SU-DHL-6 (cell line): Measurements from ENCODE around the gene SLC9A1.

Source experiments
- H2AFZ ChIP-seq: fragments of 200-600 bp; sonication (generic); 2 replicates; pipeline ENCODE4 v1.6.1; 2014; ENCODE audit warnings: low read depth, mild to moderate bottlenecking, moderate library complexity, mixed read lengths, antibody characterized with exemption, low read length; ENCODE audit not compliant: severe bottlenecking
- H3F3A ChIP-seq: fragments of 200-600 bp; shearing (Covaris generic); 2 replicates; pipeline ENCODE4 v1.6.0; 2016; ENCODE audit warnings: antibody characterized with exemption, mild to moderate bottlenecking; ENCODE audit not compliant: insufficient read depth
- H3K27ac ChIP-seq: fragments of 200-600 bp; sonication (generic); 2 replicates; pipeline ENCODE4 v1.5.1; 2016; ENCODE audit warnings: low read depth, mild to moderate bottlenecking, low read length, moderate library complexity, mixed read lengths
- H3K27me3 ChIP-seq: fragments of 200-600 bp; sonication (generic), shearing (Covaris generic); 2 replicates; pipeline ENCODE4 v1.6.0; 2014; ENCODE audit warnings: mild to moderate bottlenecking, low read length
- H3K36me3 ChIP-seq: fragments of 200-600 bp; sonication (generic); 2 replicates; pipeline ENCODE4 v1.6.1; 2014; ENCODE audit warnings: mild to moderate bottlenecking, low read length, mixed read lengths
- H3K4me2 ChIP-seq: fragments of 300-600, 200-600 bp; shearing (Covaris generic), sonication (generic); 2 replicates; pipeline ENCODE4 v1.6.0; 2014; ENCODE audit warnings: low read length, low read depth, mild to moderate bottlenecking; ENCODE audit not compliant: poor library complexity, severe bottlenecking
- H3K4me3 ChIP-seq: fragments of 200-600 bp; sonication (generic); 2 replicates; pipeline ENCODE4 v1.5.1; 2014; ENCODE audit warnings: antibody characterized with exemption, low read length, mild to moderate bottlenecking, mixed read lengths; ENCODE audit not compliant: insufficient read depth, poor library complexity, severe bottlenecking
- H3K79me2 ChIP-seq: fragments of 200-600 bp; sonication (generic); 2 replicates; pipeline ENCODE4 v1.6.1; 2014; ENCODE audit warnings: mild to moderate bottlenecking, low read length, moderate library complexity; ENCODE audit not compliant: insufficient read depth
- H3K9ac ChIP-seq: fragments of 200-600 bp; sonication (generic); 2 replicates; pipeline ENCODE4 v1.7.0; 2014; ENCODE audit warnings: mild to moderate bottlenecking, low read length
- H3K9me2 ChIP-seq: fragments of 200-600 bp; sonication (generic); replicated peaks from 2 replicates; pipeline ENCODE4 v1.6.1; 2014; ENCODE audit warnings: low read length; ENCODE audit not compliant: insufficient read depth
- H3K9me3 ChIP-seq: fragments of 200-600 bp; sonication (generic); 2 replicates; pipeline ENCODE4 v1.6.1; 2014; ENCODE audit warnings: low read length, mixed read lengths; ENCODE audit not compliant: insufficient read depth
- H4K20me1 ChIP-seq: fragments of 200-600 bp; sonication (generic); 2 replicates; pipeline ENCODE4 v1.6.1; 2014; ENCODE audit warnings: low read depth, mild to moderate bottlenecking, antibody characterized with exemption, low read length, moderate library complexity, mixed read lengths
- EZH2phosphoT487 ChIP-seq: fragments of 200-600 bp; sonication (generic), shearing (Covaris generic); conservative IDR thresholded peaks from 2 replicates; pipeline ENCODE4 v1.6.1; 2018; ENCODE audit warnings: mild to moderate bottlenecking, antibody characterized with exemption, low read length, moderate library complexity, mixed read lengths
- TF ChIP-seq, protein P1 (sequence below): fragments of 200-600 bp; sonication (generic); IDR thresholded peaks from one replicate; pipeline ENCODE4 v1.5.1; 2017; ENCODE audit warnings: antibody characterized with exemption, mild to moderate bottlenecking, low read length, moderate library complexity; ENCODE audit not compliant: insufficient read depth, poor library complexity, severe bottlenecking

Gene SLC9A1

DNA sequence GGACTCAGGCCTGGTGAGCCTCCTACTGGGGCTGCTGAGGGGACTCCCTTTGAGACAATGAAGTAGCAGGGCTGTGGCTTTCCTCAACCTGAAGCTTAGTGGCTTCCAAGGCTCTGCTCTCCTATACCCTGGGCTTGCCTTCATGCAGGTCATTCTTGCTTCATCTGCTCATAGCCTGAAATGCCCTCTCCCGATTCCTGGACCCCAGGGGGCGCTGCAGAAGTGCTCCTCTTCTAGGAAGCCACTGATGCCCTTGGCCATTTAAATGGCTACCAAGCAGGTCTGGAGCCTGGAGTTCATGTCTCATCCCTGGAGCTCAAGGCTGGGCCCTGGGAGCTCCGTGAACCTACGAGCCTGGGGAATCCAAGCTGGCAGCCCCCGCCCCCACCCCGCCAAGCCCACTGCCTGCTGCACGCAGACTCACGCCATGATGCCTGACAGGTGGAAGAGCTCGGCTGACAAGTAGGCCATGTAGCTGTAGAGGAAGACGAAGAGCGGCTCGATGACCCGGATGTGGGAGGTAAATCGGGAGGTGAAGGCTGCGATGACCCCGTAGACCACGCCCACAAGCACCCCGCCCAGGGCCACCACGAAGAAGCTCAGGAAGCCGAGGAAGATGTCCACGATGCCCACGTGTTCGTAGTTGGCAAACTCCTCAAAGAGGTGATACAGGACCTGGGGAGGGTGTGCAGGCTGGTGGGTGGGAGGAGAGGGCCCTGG is 45.7 kb downstream of the SLC9A1 start:
- no peaks in the 10 kb centered on the region for H3K9me2 ChIP-seq
- H3K27ac ChIP-seq = no peak overlapping the region
- H4K20me1 ChIP-seq = no peaks in the 10 kb centered on the region
- H3K79me2 ChIP-seq = no peaks in the 10 kb centered on the region
- TF ChIP-seq EZH2phosphoT487 = no peak
- TF ChIP-seq, protein P1, sequence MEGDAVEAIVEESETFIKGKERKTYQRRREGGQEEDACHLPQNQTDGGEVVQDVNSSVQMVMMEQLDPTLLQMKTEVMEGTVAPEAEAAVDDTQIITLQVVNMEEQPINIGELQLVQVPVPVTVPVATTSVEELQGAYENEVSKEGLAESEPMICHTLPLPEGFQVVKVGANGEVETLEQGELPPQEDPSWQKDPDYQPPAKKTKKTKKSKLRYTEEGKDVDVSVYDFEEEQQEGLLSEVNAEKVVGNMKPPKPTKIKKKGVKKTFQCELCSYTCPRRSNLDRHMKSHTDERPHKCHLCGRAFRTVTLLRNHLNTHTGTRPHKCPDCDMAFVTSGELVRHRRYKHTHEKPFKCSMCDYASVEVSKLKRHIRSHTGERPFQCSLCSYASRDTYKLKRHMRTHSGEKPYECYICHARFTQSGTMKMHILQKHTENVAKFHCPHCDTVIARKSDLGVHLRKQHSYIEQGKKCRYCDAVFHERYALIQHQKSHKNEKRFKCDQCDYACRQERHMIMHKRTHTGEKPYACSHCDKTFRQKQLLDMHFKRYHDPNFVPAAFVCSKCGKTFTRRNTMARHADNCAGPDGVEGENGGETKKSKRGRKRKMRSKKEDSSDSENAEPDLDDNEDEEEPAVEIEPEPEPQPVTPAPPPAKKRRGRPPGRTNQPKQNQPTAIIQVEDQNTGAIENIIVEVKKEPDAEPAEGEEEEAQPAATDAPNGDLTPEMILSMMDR = peak; percentile 63
- H3F3A ChIP-seq = peaks cover 6% of the 10 kb centered on the region; the same call in 1 of the 2 replicates
- no peaks in the 10 kb centered on the region for H3K36me3 ChIP-seq
- no peaks in the 10 kb centered on the region for H3K27me3 ChIP-seq
- H3K4me3 ChIP-seq = no peak overlapping the region
- no peak overlapping the region for H3K9ac ChIP-seq
- H3K9me3 ChIP-seq = no peaks in the 10 kb centered on the region
- H2AFZ ChIP-seq = no peak overlapping the region
- H3K4me2 ChIP-seq = no peak overlapping the region

DNA sequence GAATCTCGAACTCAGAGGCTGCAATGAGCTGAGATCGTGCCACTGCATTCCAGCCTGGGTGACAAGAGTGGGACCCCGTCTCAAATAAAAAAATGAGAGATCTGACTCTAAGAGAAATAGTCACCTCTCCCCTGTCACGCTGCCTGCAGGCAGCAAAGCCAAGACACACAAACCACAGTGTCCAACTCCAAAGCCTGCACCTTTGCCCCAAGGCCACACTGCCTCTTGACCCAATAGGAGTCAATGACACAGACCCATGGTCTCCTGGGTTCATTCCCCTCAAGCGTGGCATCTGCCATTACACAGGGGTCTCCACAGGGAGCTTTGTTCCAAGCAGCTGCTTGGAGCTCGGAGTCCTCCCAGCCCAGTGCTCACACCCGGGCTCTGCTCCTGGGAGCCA is 46.3 kb downstream of the SLC9A1 start:
- no peaks in the 10 kb centered on the region for H3K27me3 ChIP-seq
- peaks cover 6% of the 10 kb centered on the region; the same call in 1 of the 2 replicates for H3F3A ChIP-seq
- no peaks in the 10 kb centered on the region for H3K36me3 ChIP-seq
- H3K9me3 ChIP-seq = no peaks in the 10 kb centered on the region
- no peaks in the 10 kb centered on the region for H4K20me1 ChIP-seq
- H3K9me2 ChIP-seq = no peaks in the 10 kb centered on the region
- no peaks in the 10 kb centered on the region for H3K79me2 ChIP-seq
- no peak overlapping the region for H3K4me3 ChIP-seq
- TF ChIP-seq EZH2phosphoT487 = no peak
- TF ChIP-seq, protein P1 = no peak
- H3K4me2 ChIP-seq = no peak overlapping the region
- H3K9ac ChIP-seq = no peak overlapping the region
- no peak overlapping the region for H3K27ac ChIP-seq
- no peak overlapping the region for H2AFZ ChIP-seq

DNA sequence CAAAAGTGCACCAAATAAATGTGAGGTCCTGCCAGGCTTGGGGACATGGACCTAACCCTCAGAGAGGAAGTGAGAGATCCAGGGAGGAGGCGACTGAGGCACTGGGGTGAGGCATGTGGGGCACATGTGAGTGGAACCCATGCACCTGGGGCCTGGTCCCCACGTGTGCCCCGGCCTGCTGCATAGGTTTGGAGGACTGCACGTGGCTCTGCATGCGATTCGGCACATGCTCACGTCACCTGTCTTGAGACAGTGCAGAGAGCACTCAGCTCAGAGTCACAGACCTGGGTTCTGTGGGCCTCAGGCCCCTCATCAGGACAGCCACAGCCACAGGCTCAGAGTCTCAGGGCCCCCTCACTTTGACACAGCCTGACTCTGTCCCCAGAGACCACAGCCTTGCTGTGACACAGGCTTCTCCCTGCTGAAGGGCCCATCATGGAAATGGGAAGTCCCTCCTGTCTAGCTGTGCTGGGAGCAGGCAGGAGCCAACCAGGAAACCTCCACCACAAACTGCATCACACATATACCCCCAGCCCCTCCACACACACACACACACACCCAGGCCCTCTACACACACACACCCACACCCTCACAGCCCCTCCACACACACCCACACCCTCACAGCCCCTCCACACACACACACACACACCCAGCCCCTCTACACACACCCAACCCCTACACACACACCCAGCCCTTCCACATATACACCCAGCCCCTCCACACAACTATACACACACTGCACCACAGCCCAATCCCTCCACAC is 48.2 kb downstream of the SLC9A1 start:
- peaks cover 6% of the 10 kb centered on the region; the same call in 1 of the 2 replicates for H3F3A ChIP-seq
- H3K36me3 ChIP-seq = no peaks in the 10 kb centered on the region
- no peak for TF ChIP-seq EZH2phosphoT487
- TF ChIP-seq, protein P1 = no peak

More for the DNA sequence above, 48.2 kb downstream of the SLC9A1 start:
- H3K4me3 ChIP-seq = no peak overlapping the region
- no peaks in the 10 kb centered on the region for H3K9me2 ChIP-seq
- H3K79me2 ChIP-seq = no peaks in the 10 kb centered on the region
- H3K9me3 ChIP-seq = no peaks in the 10 kb centered on the region
- H2AFZ ChIP-seq = no peak overlapping the region
- H4K20me1 ChIP-seq = no peaks in the 10 kb centered on the region
- peak overlapping the region; percentile 51 for H3K27ac ChIP-seq
- H3K9ac ChIP-seq = peak overlapping the region; percentile 11; the same call in 1 of the 2 replicates
- H3K4me2 ChIP-seq = no peak overlapping the region
- H3K27me3 ChIP-seq = no peaks in the 10 kb centered on the region
